Measurements from ENCODE around the gene FAM200C.

FAM200C gene

DNA sequence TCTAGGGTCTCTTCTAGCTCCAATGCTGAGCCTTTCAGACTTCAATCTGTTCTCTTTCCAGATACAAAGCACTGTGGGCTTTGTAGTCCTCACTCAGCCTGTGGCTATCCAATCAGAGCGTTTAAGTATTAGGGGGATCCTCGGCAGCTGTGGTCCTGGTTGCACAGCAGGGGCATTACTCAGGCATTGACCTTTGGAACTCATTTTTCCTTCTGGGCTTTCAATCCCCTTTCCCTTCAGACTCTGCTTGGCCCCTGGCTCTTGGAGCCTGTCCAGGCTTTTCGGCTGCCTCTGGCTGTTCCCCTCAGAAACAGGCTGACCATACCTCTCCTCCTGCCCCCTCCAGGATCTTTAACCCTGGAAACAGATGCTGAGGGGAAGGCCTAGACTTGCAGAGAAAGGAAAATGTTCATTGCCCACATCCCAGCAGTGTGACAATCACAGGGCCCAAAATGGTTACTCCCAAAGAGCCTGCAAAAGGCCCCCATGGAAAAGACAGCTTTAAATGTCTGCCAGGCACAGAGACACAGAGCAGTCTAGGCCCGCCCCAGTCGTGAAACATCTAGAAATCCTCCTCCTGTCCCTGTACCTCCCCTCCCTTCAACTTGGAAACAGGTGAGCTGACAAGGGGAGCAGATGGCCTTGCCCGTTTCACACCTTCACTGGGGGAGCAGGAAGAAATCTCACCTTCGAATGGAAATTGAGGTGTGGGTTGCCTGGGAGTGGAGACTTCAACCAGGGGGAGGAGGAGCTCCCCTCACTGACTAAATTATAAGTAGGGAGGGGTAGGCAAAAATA lies 43.1 kb downstream of the FAM200C start:
- H3K4me3 ChIP-seq (ENCODE audit: low read length) = no peak overlapping the region
- no peak for DNase-seq (ENCODE audit: low read depth)
- TF ChIP-seq, protein P1, sequence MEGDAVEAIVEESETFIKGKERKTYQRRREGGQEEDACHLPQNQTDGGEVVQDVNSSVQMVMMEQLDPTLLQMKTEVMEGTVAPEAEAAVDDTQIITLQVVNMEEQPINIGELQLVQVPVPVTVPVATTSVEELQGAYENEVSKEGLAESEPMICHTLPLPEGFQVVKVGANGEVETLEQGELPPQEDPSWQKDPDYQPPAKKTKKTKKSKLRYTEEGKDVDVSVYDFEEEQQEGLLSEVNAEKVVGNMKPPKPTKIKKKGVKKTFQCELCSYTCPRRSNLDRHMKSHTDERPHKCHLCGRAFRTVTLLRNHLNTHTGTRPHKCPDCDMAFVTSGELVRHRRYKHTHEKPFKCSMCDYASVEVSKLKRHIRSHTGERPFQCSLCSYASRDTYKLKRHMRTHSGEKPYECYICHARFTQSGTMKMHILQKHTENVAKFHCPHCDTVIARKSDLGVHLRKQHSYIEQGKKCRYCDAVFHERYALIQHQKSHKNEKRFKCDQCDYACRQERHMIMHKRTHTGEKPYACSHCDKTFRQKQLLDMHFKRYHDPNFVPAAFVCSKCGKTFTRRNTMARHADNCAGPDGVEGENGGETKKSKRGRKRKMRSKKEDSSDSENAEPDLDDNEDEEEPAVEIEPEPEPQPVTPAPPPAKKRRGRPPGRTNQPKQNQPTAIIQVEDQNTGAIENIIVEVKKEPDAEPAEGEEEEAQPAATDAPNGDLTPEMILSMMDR (IDR thresholded peaks at IDR 0.05; ENCODE audit: insufficient read depth, low read depth, low read length, missing control alignments) = no peak

DNA sequence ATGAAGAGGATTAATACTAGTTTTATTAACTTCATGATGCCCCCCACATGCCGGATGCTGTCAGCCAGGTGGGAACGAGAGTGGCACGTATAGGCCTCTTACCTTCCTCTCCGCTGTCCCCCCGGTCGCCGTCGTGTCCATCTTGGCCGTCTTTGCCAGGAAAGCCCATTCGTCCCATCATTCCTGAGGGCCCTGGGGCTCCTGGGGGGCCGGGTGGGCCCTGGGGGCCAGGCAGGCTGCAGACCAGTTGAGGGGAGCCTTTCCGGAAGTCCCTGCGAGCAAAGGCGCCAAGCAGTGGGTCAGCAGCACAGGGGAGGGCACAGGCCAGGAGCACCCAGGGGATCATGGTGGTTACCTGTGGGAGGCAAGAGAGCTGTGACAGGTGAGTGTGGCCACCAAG lies 45.2 kb downstream of the FAM200C start:
- TF ChIP-seq, protein P1 (IDR thresholded peaks at IDR 0.05; ENCODE audit: insufficient read depth, low read depth, low read length, missing control alignments) = no peak
- DNase-seq (ENCODE audit: low read depth) = no peak
- no peak overlapping the region for H3K4me3 ChIP-seq (ENCODE audit: low read length)

DNA sequence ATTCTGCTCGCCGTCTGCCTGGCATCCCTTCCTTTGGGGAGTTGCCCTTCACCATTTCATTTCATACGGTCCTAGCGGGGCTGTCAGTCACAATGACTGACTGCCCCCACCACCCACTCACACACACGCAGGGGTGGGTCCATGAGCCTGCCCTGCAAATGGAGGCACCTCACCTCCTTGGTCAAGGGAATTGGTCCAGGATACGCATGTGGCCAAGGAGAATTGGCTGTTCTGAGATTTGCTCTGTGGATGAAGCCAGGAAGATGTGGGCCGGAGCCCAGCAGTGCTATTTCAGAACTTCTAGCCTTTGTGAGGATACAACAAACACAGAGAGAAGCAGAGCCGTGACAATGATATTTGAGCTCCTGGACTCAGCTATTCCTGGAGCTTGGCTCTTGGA lies 46.5 kb downstream of the FAM200C start:
- TF ChIP-seq, protein P1 (IDR thresholded peaks at IDR 0.05; ENCODE audit: insufficient read depth, low read depth, low read length, missing control alignments) = no peak
- no peak for DNase-seq (ENCODE audit: low read depth)
- no peak overlapping the region for H3K4me3 ChIP-seq (ENCODE audit: low read length)

DNA sequence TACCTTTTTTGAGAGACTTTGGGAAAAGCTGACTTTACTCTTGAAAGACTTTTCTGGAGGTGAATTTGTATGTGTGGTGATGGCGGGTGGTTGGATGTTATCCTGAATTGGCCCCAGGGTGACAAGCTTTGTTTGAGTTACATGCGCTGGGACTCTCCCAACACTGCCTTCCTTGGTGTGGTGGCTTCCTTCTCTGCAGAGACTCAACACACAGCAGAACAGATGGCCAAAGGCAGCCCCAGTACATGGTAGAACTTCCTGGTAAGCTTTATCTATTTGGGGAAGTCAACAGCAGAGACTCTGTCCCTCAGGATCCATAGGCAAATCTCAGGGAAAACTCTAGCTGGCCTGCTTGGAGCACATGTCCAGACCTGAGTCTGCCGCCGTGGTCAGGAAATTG lies 47.5 kb downstream of the FAM200C start:
- no peak overlapping the region for H3K4me3 ChIP-seq (ENCODE audit: low read length)
- DNase-seq (ENCODE audit: low read depth) = peak; percentile 16
- TF ChIP-seq, protein P1 (IDR thresholded peaks at IDR 0.05; ENCODE audit: insufficient read depth, low read depth, low read length, missing control alignments) = no peak

DNA sequence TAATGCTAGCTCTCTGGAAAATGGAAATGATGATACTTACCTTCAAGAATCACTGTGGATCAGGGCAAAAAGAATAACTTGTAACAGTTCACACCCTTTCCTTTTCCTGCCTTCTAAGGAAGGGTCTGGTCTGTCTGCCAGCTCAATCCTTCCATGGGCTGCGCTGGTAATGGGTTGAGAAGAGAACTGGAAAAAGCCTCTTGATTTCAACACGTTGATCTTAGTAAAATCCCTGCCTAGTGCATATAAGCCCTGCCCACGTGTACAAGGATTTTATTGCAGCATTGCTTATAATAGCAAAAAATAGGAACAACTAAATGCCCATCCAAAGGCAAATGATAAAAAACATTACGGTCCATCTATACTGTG lies 49.9 kb downstream of the FAM200C start:
- TF ChIP-seq, protein P1 (IDR thresholded peaks at IDR 0.05; ENCODE audit: insufficient read depth, low read depth, low read length, missing control alignments) = no peak
- DNase-seq (ENCODE audit: low read depth) = no peak
- H3K4me3 ChIP-seq (ENCODE audit: low read length) = no peak overlapping the region

DNA sequence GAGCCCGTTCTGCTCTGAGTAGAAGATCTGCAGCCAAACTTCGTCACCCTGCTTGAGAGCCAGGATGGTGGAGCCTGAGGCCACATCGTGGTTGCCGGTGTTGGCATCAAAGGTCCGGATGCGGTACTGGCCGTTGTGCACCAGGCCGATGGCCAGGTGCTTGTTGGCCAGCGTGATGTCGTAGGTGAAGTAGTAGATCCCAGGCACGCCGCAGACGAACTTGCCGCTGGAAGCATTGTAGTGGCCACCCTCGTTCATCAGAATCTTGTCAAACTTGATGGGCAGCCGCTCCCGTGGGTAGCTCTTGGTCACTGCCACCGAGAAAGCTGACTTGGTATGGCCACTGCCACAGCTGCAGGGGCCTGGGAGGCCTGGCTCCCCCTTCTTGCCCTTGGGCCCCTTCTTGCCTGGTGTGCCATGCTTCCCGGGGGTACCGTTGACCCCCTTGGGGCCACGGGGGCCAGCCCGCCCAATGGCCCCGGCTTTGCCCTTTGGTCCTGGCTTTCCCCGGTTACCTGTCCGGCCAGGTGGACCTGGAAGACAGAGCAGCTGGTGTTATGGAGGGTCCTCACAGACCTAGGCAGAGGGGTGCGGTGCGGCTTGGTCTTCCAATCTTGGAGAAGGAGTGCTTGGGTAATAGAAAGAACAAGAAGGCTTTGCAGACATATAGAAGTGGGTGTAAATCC lies 50.5 kb downstream of the FAM200C start:
- DNase-seq (ENCODE audit: low read depth) = no peak
- TF ChIP-seq, protein P1 (IDR thresholded peaks at IDR 0.05; ENCODE audit: insufficient read depth, low read depth, low read length, missing control alignments) = no peak
- no peak overlapping the region for H3K4me3 ChIP-seq (ENCODE audit: low read length)
